CD4-positive, alpha-beta T cell treated with Interleukin-17A for 4 hours (primary cell): ENCODE measurements around the gene KLRB1.
"Not testable (repeated sequence)": the region's sequence is repeated elsewhere in the genome, so short reads cannot be mapped to it uniquely, and the experiment has no call there.

Experiments used
- DNase-seq: peaks from one replicate; pipeline ENCODE4 v3.0.0-alpha.2; 2020; ENCODE audit warnings: mixed read lengths

The KLRB1 gene

DNA sequence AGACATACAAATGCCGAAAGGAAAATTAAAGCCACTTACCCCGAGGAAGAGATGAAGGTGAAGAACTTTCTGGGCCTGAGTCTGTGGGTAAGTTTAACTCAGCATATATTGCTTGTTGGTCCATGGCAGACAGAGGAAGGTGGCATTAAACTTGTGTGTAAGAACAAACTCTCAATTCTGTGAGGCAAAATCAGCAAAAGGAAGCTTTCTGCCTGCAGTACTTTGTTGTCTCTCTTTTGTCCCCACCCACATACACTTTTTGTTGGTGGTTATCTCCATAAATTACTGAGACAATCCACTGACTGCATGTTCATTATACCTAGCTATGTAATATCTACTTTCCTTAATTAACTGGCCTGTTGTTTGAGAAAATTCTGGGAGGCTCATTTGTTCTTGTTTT, at the start of gene KLRB1:
Gene KLRB1, minus strand, starts transcription at position 201 of the 400 bp plus-strand sequence. Its CDS starts 77 bp downstream, at position 124.
- DNase-seq: no peak

DNA sequence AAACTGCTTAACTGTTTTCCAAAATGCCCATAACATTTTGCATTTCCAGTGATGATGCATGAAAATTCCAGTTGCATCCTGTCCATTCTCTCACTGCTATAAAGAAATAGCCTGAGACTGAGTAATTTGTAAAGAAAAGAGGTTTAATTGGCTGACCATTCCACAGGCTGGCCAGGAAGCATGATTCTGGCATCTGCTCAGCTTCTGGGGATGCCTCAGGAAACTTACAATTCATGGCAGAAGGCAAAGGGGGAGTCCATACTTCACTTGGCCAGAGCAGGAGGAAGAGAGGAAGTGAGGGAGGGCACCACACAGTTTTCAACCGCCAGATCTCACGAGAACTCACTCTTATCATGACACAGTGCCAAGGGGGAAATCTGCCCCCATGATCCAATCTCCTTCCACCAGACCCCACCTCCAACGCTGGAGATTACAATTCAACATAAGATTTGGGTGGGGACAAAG, 43.6 kb upstream of the KLRB1 start:
- DNase-seq: peak; percentile 63

DNA sequence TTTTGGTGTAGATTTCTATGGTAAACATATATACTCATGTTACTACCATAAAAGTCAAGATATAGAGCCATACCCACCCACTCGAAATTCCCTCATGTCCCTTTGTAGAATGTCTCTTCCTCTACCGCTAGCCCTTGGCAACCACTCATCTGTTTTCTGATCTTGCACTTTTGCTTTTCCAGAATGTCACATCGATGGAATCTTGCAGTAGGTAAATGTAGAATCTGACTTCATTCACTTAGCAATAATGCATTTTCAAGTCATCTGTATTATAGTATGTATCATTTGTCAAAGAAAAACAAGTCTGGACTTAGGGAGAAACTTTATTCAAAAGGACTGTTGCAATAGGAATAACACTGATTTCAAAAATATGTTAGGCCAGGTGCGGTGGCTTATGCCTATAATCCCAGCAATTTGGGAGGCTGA, 42.4 kb upstream of the KLRB1 start:
- no peak for DNase-seq

DNA sequence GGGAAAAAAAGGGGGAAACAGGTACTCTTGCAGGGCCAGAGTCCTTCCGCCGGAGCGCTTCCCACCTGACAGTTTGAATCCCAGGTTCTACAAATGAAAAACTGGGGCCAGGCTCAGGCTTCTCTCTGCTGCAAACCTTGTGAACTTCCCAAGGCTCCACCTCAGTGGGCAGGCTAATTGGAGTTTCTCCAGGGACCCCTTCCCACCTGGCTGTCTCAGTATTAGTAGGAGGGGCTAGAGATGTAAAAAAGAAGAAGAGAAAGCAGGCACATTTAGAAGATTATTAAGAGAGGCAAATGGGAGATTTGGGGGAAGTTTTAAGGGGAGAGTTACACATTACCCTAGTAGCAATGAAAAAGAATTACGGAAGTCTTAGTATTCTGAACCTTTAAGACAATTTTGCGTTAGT, 41.8 kb upstream of the KLRB1 start:
- peak; percentile 60 for DNase-seq

DNA sequence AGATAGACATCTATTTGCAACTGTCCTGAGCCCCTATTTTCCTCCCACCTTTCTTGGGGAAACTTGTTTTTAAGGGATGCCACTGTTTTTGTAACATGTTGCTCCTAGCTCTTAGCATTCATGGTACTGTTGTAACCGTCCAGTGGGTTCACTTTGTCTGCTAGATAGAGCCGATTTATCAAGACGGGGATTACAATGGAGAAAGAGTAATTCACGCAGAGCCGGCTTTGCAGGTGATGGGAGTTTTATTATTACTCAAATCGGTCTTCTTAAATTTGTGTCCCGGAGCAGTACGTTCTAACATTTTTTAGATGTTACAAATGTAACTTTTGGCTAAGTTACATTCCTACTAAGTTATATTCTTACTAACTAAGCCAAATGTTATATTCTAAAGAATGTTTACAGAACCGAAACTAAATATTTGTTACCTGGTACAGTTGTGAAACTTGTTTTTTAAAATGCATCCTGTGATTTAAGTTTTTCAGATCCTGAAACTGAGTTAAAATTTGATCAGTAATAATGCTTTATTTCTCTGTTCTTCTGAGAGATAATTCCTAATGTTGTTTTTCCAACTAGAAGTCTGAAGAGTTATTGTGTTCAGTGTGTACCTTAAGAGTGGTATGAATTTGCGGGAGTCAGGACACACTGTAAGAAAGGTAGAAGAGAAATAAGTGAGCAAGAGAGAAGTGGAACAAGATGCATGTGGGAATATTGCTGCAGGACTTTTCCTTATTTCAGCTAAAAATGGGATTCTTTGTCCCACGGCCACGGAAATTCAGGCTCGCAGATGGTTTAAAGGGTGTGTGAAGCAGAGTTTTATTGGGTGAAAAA, 41.2 kb upstream of the KLRB1 start:
- DNase-seq: peak; percentile 36

DNA sequence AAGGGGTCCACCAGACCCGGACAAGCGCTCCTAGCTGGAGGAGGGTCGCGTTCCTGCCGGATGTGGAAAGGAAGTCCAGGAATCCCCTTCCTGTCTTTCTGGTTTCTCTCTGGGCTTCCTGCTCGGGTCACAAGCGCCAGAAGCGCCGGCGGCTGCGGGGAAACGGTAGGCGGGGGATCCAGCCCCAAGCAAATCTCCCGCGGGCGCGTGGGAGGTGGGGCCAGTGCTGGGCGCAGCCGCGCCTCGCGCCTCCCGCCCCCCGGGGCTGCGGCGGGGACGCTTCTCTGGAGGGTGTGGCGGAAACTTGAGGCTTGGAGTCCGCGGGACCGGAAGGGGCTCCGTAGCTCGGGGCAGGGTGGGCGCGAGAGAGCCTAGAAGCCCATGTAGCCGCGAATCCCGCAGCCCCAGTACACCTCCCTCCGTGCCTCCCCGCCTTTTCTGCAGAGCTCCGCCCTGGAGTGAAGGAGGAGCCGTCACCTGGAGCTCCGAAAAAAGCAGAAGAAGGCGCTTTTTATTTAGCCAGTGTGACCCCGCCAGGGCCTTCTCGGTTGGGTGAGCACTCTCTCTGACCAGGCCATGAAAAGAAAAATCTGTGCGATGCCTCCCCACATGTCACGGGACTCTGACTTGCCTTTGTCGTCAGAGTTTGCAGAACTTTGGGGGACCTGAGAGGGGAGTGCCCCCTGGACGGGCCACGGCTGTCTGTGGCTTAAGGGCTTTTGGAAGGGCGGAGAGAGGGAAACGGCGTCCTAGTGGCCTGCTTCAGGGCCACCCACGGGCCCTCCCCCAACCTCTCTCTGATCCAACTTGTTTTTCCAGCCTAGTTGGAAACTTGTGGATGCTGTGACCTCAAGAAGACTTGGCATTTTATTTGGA, 40.3 kb upstream of the KLRB1 start:
- DNase-seq: peak; percentile 93

DNA sequence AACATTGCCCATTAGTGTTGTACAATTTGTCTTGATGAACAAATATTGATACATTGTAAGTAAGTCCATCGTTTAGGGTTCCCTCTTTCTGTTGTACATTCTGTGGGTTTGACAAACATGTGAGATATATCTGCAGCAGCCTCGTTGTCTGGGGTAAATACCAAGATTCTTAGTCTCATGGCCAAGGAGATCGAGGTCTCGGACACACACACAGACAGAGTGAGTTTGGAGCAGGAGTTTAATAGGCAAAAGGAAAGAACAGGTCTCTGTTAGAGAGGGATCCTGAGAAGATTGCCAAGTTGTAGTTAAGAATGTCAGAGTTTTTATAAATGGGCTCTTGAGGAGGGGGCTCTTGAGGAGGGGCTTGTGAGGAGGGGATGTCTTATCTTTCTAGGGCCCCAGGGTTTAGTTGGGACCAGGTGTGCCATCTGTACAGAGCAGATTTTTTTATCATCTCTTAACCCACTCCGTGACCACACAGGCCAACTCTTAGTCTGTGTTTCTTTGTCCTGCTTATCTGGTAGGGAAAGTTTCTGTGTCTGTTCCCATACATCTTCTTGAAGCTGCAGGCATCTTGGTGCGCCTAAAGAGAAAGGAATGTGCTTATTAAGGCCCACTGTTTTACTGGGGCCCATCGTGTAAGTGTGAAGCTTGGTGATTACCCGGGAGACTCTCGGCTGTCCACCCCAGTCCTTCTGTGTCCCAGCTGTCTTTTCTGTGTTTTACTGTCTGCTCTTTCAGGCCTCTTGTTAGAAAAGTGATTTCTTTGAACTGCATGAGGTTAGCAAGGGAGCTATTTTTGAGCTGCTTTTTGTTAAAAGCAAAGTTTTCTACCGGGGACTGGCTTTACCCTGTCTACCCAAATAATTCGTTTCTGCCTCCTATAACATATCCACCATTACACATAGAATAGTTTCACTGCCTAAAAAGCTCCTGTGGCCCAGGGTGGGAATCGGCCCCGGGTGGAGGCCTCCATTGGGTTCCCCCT, 39.4 kb upstream of the KLRB1 start:
- no peak for DNase-seq

DNA sequence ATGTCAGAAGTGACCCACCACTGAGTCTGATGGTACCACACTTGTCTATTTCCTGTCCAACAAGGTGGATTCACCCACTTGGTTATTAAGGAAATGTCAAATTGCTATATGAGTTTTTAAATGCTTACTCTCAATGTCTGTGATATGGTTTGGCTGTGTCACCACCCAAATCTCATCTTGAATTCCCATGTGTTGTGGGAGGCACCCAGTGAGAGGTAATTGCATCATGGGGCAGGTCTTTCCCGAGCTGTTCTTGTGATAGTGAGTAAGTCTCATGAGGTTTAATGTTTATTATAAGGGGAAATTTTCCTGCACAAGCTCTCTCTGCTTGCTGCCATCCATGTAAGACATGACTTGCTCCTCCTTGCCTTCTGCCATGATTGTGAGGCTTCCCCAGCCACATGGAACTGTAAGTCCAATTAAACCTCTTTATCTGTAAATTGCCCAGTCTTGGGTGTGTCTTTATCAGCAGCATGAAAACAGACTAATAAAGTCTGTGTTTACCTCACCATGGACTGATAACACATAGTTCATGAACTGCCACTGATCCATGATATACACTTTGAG, 37.4 kb upstream of the KLRB1 start:
- not testable (repeated sequence) for DNase-seq

DNA sequence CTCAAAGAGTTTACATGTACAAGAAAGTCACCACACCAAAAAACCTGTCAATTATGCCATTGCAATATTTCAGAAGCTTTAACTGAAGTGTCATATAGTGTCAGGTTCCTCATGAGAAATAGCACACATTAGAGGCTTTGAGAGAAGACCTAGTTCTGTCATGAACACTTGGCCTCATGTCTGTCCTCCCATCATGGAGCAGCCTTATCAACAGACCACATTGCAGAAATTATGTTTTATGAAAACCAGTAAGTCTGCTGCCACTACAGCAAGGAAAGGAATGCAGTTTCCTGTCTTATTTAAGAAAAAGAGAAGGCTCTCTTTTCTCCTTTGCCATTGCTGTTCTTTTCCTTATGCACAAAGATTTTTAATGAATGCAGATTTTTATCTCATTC, 35.5 kb upstream of the KLRB1 start:
- DNase-seq: no peak

DNA sequence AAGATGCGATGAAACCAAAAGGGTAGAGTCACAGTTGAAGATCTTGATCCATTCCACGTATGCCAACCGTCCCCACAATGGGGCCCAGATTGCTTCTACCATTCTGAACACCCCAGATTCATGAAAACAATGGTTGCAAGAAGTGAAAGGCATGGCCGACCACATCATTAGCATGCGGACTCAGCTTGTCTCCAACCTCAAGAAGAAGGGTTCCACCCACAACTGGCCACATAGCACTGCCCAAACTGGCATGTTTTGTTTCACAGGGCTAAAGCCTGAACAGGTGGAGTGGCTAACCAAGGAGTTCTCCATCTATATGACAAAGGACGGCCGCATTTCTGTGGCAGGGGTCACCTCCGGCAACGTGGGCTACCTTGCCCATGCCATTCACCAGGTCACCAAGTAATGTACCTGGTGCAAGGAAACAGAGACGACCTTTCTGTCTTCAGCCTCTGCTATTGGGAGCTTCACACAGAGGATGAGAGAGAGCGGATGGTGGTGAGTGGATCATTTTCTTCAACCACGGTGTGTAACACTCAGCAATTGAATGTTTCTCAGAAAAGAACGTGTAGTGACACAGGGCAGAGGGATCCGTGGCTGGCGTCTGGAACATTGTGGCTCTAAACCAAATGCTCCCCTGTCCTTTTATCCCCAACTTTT, 35.0 kb upstream of the KLRB1 start:
- DNase-seq: no peak

DNA sequence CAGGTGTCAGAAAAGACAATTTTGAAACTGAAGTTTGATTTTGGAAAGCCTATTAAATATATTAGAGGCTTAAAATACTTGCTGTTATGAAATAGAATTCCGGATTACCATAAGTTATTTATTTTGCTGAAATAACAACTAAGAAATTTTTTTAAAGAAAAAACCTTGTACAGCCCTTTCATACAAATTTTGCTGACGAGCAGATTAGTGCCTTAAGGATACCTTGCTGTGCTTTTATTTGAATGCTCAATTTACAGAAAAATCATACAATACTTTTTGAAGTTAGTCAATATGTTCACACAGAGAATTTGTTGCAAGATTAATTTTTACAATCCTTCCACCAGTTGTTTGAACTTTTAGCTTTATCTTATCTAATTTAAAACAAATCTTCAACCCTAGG, 32.3 kb upstream of the KLRB1 start:
- DNase-seq: no peak

DNA sequence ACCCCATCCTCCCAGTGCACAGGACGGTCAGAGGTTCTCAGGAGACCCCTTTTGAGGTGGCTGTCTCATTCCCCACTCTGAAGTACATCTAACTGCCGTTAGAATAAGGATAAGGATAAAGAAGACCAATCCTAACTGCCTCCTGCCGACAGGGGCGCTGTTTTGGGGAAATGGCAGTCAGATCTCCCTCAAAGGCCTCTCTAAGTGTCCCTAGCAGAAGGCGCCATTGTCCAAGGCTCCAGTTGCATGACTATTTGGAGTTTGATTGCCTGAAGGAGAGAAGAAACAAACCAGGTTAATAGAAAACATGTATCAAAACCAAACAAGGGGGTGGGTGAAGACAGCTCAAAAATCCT, 29.1 kb upstream of the KLRB1 start:
- no peak for DNase-seq

DNA sequence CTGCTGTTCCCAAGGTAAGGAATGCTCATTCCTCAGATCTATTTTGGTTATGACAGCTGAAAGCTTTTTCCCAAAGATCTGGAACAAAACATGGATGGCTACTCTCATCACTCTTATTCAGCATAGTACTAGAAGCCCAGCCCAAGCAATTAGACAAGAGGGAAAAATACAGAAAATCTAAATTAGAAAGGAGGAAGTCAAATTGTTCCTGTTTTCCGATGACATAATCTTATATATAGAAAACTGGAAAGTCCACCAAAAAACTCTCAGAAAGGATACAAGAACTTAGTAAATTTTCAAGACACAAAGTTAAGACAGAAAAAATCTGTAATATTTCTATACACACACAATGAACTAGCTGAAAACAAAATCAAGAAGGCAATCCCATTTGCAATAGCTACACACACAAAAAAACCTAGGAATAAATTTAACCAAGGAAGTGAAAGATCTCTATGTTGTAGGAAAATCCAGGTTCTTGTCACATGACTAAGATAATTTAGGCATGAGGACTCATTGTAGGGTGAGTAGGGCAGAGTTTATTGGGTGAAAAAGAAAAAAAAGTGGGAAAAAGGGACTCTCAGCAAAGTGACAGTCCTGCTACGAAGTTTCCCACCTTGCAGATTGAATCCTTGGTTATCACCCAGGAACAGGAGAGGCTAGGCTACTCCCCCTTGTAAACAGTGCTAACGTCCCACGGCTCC, 28.6 kb upstream of the KLRB1 start:
- DNase-seq: no peak

DNA sequence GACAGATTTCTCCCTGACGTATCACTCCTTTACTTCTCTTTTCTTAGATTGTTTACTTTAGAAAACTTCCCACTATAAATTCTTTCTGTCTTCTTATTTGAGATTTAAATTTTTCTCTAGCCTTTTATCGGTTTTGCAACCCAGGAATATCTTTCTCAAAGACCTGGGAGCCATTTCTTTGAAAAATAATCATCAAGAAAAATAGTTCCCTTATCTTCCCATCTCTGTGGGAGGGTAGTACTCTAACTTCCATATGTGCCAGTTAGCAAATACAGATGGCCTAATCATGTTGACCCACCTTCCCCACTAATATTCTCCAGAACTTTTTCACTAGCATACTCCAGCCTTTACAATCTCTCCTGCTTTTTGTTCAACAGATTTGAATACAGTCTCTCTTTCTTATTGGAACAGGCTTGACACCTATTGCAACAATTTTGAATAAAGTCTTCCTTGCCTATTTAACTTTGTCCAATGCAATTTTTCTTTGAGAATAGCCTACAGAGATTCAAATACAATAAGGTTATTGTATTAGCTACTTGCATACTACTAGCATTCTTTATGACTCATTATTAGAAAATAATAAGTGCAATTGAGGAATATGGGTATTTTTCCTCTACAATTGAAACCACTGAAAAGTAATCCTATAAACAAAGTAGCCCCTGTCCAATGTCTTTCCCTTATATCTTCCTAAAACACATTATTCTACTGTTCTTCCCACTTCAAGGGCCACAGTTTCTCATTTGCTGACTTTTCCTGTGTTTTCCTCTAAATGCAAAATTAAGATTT, 27.4 kb upstream of the KLRB1 start:
- no peak for DNase-seq

DNA sequence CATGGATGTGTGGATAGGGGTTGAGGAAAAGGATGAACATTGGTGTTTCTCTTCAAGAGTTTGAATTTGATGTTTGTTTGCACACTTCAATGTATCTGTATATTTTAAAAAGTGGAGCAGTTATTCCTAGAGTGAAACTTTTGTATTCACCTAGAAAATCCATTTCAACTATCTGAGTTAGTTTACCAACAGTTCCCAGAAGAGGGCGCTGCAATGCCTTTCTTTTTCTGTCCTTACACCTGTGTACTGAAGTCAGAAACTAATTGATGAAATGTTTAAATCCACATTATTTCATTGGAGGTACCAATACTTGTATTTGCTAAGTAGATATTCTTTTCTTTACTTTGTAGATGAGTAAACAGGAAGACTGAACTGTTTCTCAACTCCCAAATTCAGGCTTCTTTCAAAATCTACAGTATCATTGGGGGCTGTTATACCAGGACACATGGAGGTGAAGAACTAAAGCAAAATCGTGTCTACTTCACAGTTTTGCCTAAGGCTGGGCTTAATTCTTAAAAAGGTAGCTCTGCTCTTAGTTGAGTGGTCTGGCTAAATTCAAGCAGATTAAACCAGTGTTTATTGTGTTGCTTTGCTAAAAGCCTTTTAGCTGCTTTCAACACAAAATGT, 26.6 kb upstream of the KLRB1 start:
- DNase-seq: peak; percentile 91

DNA sequence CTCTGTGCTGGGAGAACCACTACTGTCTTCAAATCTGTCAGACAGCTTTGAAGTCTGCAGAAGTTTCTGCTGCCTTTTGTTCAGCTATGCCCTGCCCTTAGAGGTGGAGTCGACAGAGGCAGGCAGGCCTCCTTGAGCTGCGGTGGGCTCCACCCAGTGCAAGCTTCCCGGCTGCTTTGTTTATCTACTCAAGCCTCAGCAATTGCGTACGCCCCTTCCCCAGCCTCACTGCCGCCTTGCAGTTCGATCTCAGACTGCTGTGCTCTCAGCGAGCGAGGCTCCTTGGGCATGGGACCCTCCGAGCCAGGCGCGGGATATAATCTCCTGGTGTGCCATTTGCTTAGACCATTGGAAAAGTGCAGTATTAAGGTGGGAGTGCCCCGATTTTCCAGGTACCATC, 25.1 kb upstream of the KLRB1 start:
- peak; percentile 32 for DNase-seq

DNA sequence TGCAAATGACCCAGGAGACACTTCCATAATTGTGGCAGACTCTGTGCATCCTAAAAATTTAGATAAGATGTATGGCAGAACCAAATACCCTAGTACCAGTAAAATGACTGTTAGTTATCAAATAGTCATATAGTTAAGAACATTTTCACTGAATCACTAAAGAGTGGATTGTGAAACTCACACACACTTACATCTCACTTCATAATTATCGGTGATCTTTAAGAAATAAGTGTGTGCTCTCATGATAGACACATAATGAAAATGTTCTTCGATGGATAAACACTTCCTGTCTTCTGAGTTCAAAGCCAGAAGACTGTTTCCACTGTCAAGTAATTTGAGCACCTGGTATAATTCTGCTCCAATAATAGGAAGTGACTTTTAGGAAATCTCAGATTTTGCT, 19.1 kb upstream of the KLRB1 start:
- DNase-seq: no peak

DNA sequence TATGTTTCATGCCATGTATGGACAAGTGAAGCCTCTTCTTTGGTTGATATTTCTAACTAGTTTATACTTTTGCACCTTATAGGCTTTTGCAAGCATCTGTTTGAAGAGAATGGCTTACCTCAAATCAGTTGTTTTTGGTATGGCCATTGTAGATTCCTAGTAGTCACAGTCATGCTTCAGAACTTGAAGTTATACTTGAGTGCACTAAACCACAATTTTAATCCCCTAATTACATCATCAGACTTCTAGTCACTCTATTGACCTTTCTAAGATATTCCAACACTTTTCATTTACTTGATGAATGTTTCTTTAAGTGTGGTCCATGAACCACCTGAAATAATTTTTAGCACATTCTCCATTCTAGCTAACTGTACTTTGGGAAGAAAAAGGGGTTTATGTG, 18.6 kb upstream of the KLRB1 start:
- no peak for DNase-seq

DNA sequence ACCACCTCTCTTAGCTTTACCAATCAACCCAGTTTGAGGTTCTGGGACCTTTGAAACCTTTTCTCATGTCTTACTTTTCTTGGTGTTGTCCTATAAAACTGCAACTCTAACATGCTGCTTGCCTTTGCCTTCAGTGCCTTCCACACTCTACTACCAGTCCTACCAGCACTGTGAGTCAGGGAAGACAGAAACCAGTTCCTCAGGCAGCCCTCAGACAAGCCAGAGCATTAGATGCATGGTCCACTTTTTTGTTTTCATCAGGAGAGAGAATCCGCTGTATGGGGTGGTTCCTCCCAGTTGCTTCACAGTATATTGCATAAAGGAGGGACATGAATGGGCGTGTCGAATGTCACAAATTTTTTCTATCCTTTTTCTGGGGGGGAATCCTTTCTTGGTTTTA, 17.3 kb upstream of the KLRB1 start:
- DNase-seq: no peak
